GM12872 (cell line): ENCODE measurements around the gene LRRC28.

Experiments
- TF ChIP-seq, protein P1 (sequence below): IDR thresholded peaks from 3 replicates; pipeline ENCODE4 v1.5.1; 2011; ENCODE audit warnings: low read depth, mild to moderate bottlenecking, low read length, moderate library complexity; ENCODE audit not compliant: insufficient read depth

Gene LRRC28

GRCh38 chr15:99239545-99240198 lies 11.6 kb upstream of the LRRC28 start:
- TF ChIP-seq, protein P1, sequence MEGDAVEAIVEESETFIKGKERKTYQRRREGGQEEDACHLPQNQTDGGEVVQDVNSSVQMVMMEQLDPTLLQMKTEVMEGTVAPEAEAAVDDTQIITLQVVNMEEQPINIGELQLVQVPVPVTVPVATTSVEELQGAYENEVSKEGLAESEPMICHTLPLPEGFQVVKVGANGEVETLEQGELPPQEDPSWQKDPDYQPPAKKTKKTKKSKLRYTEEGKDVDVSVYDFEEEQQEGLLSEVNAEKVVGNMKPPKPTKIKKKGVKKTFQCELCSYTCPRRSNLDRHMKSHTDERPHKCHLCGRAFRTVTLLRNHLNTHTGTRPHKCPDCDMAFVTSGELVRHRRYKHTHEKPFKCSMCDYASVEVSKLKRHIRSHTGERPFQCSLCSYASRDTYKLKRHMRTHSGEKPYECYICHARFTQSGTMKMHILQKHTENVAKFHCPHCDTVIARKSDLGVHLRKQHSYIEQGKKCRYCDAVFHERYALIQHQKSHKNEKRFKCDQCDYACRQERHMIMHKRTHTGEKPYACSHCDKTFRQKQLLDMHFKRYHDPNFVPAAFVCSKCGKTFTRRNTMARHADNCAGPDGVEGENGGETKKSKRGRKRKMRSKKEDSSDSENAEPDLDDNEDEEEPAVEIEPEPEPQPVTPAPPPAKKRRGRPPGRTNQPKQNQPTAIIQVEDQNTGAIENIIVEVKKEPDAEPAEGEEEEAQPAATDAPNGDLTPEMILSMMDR: no peak

GRCh38 chr15:99241752-99242151 lies 9.5 kb upstream of the LRRC28 start:
- TF ChIP-seq, protein P1: no peak

DNA sequence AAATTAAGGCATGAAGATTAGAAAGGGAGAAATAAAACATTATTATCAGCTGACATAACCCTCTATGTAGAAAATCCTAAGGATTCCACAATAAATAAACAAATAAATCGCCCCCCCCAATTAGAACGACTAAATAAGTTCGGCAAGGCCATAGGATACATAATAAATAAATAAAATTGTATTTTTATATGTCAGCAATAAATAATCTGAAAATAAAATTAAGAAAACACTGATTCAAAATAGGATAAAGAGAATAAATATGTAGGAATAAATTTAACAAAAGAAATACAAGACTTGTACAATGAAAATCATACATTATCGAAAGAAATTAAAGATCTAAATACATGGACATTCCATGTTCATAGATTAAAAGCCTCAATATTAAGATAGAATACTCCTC lies 7.0 kb upstream of the LRRC28 start:
- TF ChIP-seq, protein P1: no peak

DNA sequence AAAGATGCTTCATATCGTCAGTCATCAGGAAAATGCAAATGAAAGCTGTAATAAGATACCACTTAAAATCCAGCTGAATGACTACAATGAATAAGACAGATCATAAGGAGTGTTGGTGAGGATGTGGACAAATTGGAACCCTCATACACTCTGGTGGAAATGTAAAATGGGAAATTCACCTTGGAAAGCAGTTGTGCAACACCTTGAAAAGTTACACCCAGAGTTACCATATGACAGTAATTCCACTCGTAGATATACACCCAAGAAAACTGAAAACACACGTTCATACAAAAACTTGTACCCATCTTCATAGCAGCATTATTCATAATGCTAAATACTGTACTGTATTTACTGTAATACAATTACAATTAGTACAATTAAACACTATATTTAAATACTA lies 4.2 kb upstream of the LRRC28 start:
- TF ChIP-seq, protein P1: no peak

- TF ChIP-seq, protein P1: no peak
Observed at GRCh38 chr15:99248000-99248715, 3.1 kb upstream of the LRRC28 start.

- TF ChIP-seq, protein P1: no peak
Observed at GRCh38 chr15:99249270-99249841, 1.9 kb upstream of the LRRC28 start, which contains the start of gene TTC23. Gene TTC23 (minus strand): TSS chr15:99249581. CDS start chr15:99228712, 20,869 bp downstream.

DNA sequence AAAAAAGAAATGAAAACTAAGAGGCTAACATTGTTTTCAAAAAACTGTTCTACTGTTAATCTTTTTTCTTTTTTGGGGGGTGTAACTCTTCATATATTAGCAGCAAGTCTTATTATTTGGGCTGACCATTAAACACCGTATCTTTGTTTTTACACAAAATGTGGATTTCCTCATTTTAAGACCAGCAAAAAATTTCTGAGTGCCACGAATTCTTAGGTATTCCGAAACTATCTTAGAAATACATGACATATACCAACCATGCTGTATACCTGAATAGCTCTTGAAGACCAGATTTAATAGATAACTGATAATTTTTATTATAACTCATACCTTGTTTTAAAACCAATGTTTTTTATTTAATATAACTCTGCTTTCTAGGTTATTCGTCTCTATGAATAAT lies 1.3 kb upstream of the LRRC28 start:
- TF ChIP-seq, protein P1: no peak
